Liver (tissue), 9 donors: ENCODE data around the gene TECTA. TPM values are rescaled to one million over a fixed set of nuclear protein-coding genes. Genes with fewer than 3 reads are reported as not detected.

ENCODE experiments used
- DNase-seq: peaks from one replicate; pipeline ENCODE4 v3.0.0-alpha.2; 2017; ENCODE audit warnings: low spot score
- H3K27ac ChIP-seq, 2 donors: one replicate each; pipeline ENCODE4 v1.7.0; 2013; ENCODE audit warnings: inconsistent platforms in 2 of 2, low read length in 2 of 2, control low read depth in 1 of 2, low read depth in 1 of 2, mild to moderate bottlenecking in 1 of 2
- H3K27me3 ChIP-seq, 4 donors: one replicate each; pipeline versions ENCODE4 v1.6.1 to v1.7.0; 2013; ENCODE audit warnings: low read length in 3 of 4, inconsistent platforms in 1 of 4, mild to moderate bottlenecking in 1 of 4, moderate library complexity in 1 of 4; ENCODE audit not compliant: control insufficient read depth in 4 of 4, insufficient read depth in 4 of 4
- H3K36me3 ChIP-seq, 4 donors: one replicate each; pipeline versions ENCODE4 v1.6.1 to v1.7.0; 2013; ENCODE audit warnings: low read length in 3 of 4, mild to moderate bottlenecking in 3 of 4, low read depth in 1 of 4, moderate library complexity in 1 of 4; ENCODE audit not compliant: control insufficient read depth in 4 of 4, insufficient read depth in 3 of 4
- H3K4me1 ChIP-seq, 4 donors: one replicate each; pipeline versions ENCODE4 v1.6.1 to v1.7.0; 2013; ENCODE audit warnings: low read length in 3 of 4, mild to moderate bottlenecking in 3 of 4, moderate library complexity in 1 of 4; ENCODE audit not compliant: control insufficient read depth in 4 of 4, insufficient read depth in 4 of 4
- H3K4me3 ChIP-seq, 3 donors: one replicate each; pipeline versions ENCODE4 v1.6.1 to v1.7.0; 2013; ENCODE audit warnings: low read length in 3 of 3, control low read depth in 1 of 3, low read depth in 1 of 3, mild to moderate bottlenecking in 1 of 3
- H3K9ac ChIP-seq, 2 donors: one replicate each; pipeline ENCODE4 v1.7.0; 2013; ENCODE audit warnings: low read length in 2 of 2, mild to moderate bottlenecking in 2 of 2, moderate library complexity in 2 of 2, control low read depth in 1 of 2, low read depth in 1 of 2
- H3K9me3 ChIP-seq, 4 donors: one replicate each; pipeline versions ENCODE4 v1.6.1 to v1.7.0; 2013; ENCODE audit warnings: low read length in 3 of 4; ENCODE audit not compliant: control insufficient read depth in 4 of 4
- EGR1 ChIP-seq, 2 donors: IDR thresholded peaks; 2 replicates each; pipeline ENCODE4 v1.6.1; 2016 to 2018; ENCODE audit warnings: antibody characterized with exemption in 2 of 2, low read depth in 2 of 2
- FOXA1 ChIP-seq: IDR thresholded peaks from 2 replicates; pipeline ENCODE4 v1.6.1; 2016; ENCODE audit warnings: antibody characterized with exemption
- FOXA2 ChIP-seq: IDR thresholded peaks from 2 replicates; pipeline ENCODE4 v1.6.1; 2016; ENCODE audit warnings: antibody characterized with exemption
- GABPA ChIP-seq, 2 donors: IDR thresholded peaks in 1 of 2; conservative IDR thresholded peaks in 1 of 2; 2 replicates each; pipeline ENCODE4 v1.6.1; 2016; ENCODE audit warnings: antibody characterized with exemption in 2 of 2, mild to moderate bottlenecking in 1 of 2, moderate library complexity in 1 of 2
- HNF4A ChIP-seq, 2 donors: conservative IDR thresholded peaks; 2 replicates each; pipeline ENCODE4 v1.6.1; 2016; ENCODE audit warnings: antibody characterized with exemption in 2 of 2, mild to moderate bottlenecking in 2 of 2
- HNF4G ChIP-seq: IDR thresholded peaks from 2 replicates; pipeline ENCODE4 v1.6.1; 2016; ENCODE audit warnings: antibody characterized with exemption
- JUND ChIP-seq, 2 donors: IDR thresholded peaks; 2 replicates each; pipeline ENCODE4 v1.6.1; 2016; ENCODE audit warnings: antibody characterized with exemption in 2 of 2
- NR2F2 ChIP-seq: IDR thresholded peaks from 2 replicates; pipeline ENCODE4 v1.6.1; 2016; ENCODE audit warnings: antibody characterized with exemption
- RAD21 ChIP-seq, 2 donors: IDR thresholded peaks; 2 replicates each; pipeline ENCODE4 v1.6.1; 2016; ENCODE audit warnings: antibody characterized with exemption in 2 of 2, mild to moderate bottlenecking in 2 of 2
- RXRA ChIP-seq, 2 donors: IDR thresholded peaks; 2 replicates each; pipeline ENCODE4 v1.6.1; 2017 to 2018; ENCODE audit warnings: antibody characterized with exemption in 2 of 2, mild to moderate bottlenecking in 1 of 2
- SP1 ChIP-seq: IDR thresholded peaks from 2 replicates; pipeline ENCODE4 v1.6.1; 2018; ENCODE audit warnings: antibody characterized with exemption, mild to moderate bottlenecking
- TAF1 ChIP-seq: conservative IDR thresholded peaks from 2 replicates; pipeline ENCODE4 v1.6.1; 2016; ENCODE audit warnings: antibody characterized with exemption, mild to moderate bottlenecking
- YY1 ChIP-seq: IDR thresholded peaks from 2 replicates; pipeline ENCODE4 v1.6.1; 2016; ENCODE audit warnings: antibody characterized with exemption, mild to moderate bottlenecking
- WGBS: extraction: QIAGEN DNeasy Blood & Tissue Kit; methylation state at CpG from one replicate; pipeline ENCODE4 v1.1.7; 2013; 5-methylcytosine and 5-hydroxymethylcytosine counted together
- polyA plus RNA-seq, 2 donors: library from polyadenylated mRNA; stranded (reverse) in 1 of 2; unstranded in 1 of 2; fragments of 200-250 nt in 1 of 2; fragments of >200 nt in 1 of 2; fragmentation: Nextera tagmentation in 1 of 2; extraction: Ambion mirVana in 1 of 2; gene quantifications; one replicate each; pipeline versions ENCODE4 v1.2.1 to v1.2.3, GENCODE V29; 2013 to 2015
- total RNA-seq, 2 donors: library from RNA; depleted of rRNA; stranded (reverse); fragments of >200 nt; gene quantifications; one replicate each; pipeline ENCODE4 v1.2.3, GENCODE V29; 2014
- TF ChIP-seq, protein P1 (sequence below): fragments of 150-350 bp; IDR thresholded peaks from 2 replicates; pipeline ENCODE4 v1.5.1; 2017; ENCODE audit warnings: improper control_type of control experiment, low read depth, low read length; ENCODE audit not compliant: missing input control
- TF ChIP-seq, protein P2 (sequence below): IDR thresholded peaks from 2 replicates; pipeline ENCODE4 v1.6.1; 2016; ENCODE audit warnings: antibody characterized with exemption
- TF ChIP-seq, protein P3 (sequence below): IDR thresholded peaks from 2 replicates; pipeline ENCODE4 v1.6.1; 2016; ENCODE audit warnings: antibody characterized with exemption
- TF ChIP-seq, protein P4 (sequence below): IDR thresholded peaks from 2 replicates; pipeline ENCODE4 v1.6.1; 2016; ENCODE audit warnings: antibody characterized with exemption
- TF ChIP-seq, protein P5 (sequence below): IDR thresholded peaks from 2 replicates; pipeline ENCODE4 v1.6.1; 2016; ENCODE audit warnings: antibody characterized with exemption, mild to moderate bottlenecking
- donor health status: healthy.
- donor health status: healthy.
- donor health status: healthy.
- donor health status: healthy.
- donor health status: healthy.

TECTA gene
- total and polyA plus RNA-seq, 4 donors: 0.46 to 2.4 (median 0.73) TPM

DNA sequence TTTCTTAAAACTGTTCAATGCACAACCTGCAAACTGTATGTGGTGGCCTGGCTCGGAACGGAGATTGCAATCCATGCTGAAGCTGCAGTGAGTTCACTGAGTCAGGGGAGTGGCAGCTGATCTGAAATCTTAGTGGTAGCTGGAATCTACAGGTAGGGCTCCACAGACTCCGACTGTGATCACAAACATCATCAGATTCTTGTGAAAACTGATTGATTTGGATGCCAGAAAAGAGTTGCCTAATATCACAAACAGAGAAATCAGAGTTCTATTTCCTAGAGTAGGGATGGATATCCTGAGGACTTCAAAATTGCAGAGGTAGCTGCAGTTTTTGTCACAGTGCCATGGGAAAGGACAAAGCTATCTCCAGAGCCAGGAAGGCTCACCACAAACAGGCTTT, 134.0 kb downstream of the TECTA start:
- TF ChIP-seq TAF1 (peak; percentile 29), FOXA1 (peak; percentile 32), YY1 (peak; percentile 78), HNF4A (conservative IDR thresholded peaks at IDR 0.05) (peak; percentile 86 to 91), GABPA (IDR thresholded peaks at IDR 0.05 in 1 of 2, conservative IDR thresholded peaks at IDR 0.05 in 1 of 2) (peak in 1 of 2 donors; percentile 33), HNF4G (no peak), SP1 (peak; percentile 91), RAD21 (IDR thresholded peaks at IDR 0.05) (peak; percentile 41 to 43), RXRA (IDR thresholded peaks at IDR 0.05) (peak; percentile 76 to 89), FOXA2 (no peak), NR2F2 (peak; percentile 70), EGR1 (IDR thresholded peaks at IDR 0.05; ENCODE audit: low read depth in 2 of 2) (peak in 1 of 2 donors; percentile 80), JUND (IDR thresholded peaks at IDR 0.05) (peak; percentile 59 to 84)
- TF ChIP-seq, protein P1, sequence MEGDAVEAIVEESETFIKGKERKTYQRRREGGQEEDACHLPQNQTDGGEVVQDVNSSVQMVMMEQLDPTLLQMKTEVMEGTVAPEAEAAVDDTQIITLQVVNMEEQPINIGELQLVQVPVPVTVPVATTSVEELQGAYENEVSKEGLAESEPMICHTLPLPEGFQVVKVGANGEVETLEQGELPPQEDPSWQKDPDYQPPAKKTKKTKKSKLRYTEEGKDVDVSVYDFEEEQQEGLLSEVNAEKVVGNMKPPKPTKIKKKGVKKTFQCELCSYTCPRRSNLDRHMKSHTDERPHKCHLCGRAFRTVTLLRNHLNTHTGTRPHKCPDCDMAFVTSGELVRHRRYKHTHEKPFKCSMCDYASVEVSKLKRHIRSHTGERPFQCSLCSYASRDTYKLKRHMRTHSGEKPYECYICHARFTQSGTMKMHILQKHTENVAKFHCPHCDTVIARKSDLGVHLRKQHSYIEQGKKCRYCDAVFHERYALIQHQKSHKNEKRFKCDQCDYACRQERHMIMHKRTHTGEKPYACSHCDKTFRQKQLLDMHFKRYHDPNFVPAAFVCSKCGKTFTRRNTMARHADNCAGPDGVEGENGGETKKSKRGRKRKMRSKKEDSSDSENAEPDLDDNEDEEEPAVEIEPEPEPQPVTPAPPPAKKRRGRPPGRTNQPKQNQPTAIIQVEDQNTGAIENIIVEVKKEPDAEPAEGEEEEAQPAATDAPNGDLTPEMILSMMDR: no peak
- TF ChIP-seq, protein P2, sequence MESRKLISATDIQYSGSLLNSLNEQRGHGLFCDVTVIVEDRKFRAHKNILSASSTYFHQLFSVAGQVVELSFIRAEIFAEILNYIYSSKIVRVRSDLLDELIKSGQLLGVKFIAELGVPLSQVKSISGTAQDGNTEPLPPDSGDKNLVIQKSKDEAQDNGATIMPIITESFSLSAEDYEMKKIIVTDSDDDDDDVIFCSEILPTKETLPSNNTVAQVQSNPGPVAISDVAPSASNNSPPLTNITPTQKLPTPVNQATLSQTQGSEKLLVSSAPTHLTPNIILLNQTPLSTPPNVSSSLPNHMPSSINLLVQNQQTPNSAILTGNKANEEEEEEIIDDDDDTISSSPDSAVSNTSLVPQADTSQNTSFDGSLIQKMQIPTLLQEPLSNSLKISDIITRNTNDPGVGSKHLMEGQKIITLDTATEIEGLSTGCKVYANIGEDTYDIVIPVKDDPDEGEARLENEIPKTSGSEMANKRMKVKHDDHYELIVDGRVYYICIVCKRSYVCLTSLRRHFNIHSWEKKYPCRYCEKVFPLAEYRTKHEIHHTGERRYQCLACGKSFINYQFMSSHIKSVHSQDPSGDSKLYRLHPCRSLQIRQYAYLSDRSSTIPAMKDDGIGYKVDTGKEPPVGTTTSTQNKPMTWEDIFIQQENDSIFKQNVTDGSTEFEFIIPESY: peak; percentile 82
- TF ChIP-seq, protein P3, sequence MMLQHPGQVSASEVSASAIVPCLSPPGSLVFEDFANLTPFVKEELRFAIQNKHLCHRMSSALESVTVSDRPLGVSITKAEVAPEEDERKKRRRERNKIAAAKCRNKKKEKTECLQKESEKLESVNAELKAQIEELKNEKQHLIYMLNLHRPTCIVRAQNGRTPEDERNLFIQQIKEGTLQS: peak; percentile 61
- TF ChIP-seq, protein P4, sequence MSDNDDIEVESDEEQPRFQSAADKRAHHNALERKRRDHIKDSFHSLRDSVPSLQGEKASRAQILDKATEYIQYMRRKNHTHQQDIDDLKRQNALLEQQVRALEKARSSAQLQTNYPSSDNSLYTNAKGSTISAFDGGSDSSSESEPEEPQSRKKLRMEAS: peak; percentile 79
- TF ChIP-seq, protein P5, sequence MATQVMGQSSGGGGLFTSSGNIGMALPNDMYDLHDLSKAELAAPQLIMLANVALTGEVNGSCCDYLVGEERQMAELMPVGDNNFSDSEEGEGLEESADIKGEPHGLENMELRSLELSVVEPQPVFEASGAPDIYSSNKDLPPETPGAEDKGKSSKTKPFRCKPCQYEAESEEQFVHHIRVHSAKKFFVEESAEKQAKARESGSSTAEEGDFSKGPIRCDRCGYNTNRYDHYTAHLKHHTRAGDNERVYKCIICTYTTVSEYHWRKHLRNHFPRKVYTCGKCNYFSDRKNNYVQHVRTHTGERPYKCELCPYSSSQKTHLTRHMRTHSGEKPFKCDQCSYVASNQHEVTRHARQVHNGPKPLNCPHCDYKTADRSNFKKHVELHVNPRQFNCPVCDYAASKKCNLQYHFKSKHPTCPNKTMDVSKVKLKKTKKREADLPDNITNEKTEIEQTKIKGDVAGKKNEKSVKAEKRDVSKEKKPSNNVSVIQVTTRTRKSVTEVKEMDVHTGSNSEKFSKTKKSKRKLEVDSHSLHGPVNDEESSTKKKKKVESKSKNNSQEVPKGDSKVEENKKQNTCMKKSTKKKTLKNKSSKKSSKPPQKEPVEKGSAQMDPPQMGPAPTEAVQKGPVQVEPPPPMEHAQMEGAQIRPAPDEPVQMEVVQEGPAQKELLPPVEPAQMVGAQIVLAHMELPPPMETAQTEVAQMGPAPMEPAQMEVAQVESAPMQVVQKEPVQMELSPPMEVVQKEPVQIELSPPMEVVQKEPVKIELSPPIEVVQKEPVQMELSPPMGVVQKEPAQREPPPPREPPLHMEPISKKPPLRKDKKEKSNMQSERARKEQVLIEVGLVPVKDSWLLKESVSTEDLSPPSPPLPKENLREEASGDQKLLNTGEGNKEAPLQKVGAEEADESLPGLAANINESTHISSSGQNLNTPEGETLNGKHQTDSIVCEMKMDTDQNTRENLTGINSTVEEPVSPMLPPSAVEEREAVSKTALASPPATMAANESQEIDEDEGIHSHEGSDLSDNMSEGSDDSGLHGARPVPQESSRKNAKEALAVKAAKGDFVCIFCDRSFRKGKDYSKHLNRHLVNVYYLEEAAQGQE: peak; percentile 74
- 32% methylated on average over 3 of the region's 3 CpGs for WGBS
- Histone ChIP-seq H3K4me3 (no peak overlapping the region), H3K27me3 (no peaks in the 10 kb centered on the region), H3K9me3 (no peaks in the 10 kb centered on the region), H3K36me3 (no peaks in the 10 kb centered on the region), H3K9ac (peak overlapping the region in 1 of 2 donors; percentile 76), H3K27ac (peak overlapping the region; percentile 70 to 77), H3K4me1 (peaks cover 0 to 57% (median 42%) of the 10 kb centered on the region in 4 donors)
- no peak for DNase-seq
